DMS53 (cell line): ENCODE measurements around the gene PTPRN2.
"Not testable (repeated sequence)": the region's sequence is repeated elsewhere in the genome, so short reads cannot be mapped to it uniquely, and the experiment has no call there.

ENCODE experiments used
- DNase-seq: peaks from one replicate; lab custom pipeline; 2025; lab: John Stamatoyannopoulos, UW

The PTPRN2 gene

DNA sequence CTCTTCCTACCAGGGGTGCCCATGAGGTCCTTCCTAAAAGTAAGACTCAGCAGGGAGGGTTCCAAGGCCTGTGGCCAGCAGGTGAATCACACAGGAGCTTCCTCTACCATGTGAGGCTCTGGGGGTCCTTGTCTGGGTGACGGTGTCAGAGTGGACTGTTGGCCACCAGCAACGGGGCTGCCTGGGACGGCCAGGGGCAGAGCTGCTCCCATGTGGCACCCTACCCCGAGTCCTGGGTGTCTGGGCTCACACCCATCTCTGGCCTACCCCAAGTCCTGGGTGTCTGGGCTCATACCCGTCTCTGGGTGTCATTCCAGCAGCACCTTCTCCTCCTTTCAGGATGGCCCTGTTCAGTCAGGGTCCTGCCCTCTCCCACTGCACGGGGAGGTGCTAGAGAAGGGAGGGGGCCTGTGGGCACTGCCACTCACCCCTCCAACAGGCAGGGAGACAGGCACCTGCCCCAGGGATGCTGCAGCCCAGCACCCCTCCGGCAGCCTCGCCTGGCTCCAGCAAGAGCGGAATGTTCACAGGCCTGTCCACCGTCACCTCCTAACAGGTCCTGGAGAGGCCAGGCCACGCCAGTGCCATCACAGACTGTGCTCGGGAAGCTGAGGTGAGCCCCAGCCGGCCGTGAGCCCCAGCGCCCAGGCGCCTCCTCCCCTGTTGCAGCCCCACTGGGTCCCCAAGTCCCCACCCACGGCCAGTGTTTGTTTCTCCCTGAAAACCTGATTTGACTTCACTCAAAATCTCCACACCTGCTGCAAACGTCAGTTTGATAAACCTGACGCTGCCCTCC is 143.7 kb downstream of the PTPRN2 start:
- DNase-seq, result no peak

GRCh38 chr7:158443014-158443687 is 144.5 kb downstream of the PTPRN2 start:
- no peak for DNase-seq

DNA sequence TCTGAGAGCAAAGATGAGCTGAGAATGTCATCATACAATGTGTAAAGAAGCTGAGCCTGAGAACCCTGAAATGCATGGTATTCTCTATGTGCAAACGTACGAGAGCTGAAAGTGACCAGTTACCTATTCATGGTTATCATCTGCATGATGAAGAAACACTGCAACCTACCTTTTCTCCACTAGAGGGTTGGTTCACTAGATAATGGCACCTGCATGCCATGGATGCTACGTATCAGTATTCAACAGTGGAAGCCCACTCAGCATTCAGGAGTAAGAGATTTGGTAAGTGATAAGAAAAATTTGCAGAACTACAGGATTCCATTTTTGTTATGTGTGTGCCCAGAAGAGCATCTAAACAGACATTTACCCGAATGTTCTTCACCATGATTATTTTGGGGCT is 145.4 kb downstream of the PTPRN2 start:
- peak; percentile 63 for DNase-seq

- no peak for DNase-seq
Observed at GRCh38 chr7:158439035-158439434, 148.6 kb downstream of the PTPRN2 start.

DNA sequence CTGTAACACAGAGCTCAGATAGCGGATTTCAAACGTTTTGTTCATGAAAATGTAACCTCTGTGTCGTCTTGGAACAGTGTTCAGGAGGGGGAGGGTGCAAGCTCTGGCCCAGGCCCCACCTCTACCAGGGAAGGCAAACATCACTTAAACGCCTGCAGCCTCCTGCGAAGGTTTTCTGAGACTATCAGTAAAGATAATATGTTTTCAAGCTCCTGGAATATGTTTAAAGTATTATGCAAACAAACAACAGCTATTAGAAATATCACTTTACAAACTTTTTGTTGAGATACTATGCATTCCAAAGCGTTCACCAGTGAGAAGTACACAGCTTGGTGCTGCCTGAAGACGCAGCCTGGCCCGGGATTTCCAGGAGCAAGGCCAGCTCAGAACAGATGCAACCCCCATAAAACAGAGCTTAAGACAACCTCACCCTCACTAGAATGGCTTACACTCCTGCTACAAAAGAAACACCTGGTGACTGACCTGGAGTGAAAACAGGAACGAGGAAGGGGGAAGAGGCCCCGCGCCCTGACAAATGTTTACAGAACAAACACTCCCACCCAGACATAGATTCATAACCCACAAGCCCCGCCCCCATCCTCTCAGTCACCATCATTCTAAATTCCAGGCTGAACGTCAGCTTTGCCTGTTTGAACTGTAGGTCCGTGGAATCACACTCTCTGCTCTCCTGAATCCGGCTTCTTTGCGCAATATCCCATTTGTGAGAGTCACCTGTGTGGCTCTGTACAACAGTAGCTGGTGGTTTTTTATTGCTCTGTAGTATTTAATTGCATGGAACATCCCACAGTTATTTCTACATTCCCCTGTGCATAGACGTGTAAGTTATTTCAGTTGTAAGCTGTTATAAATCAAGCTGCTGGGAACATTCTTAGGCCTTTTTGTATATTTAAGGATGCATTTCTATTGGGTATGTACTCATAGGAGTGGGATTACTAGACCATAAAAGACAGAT is 155.0 kb downstream of the PTPRN2 start:
- DNase-seq, result peak; percentile 99

DNA sequence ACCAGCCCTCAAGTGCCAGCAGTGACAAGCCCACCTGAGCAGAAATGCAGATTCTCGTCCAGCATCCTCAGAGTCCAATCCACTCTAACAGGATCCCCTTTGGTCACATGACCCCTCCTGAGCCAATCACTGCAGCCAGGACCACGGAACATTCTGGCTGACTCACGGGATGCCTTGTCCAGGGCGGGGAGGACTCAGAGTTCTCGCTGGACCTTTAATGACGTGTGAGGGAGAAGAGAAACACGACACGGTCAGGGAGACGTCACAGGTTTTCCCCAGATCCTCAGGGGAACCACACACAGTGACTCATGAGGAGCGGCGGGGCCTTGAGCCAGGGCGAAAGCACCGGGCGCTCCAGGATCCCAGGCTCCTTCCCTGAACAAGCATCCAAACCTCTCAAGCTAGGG is 155.7 kb downstream of the PTPRN2 start:
- DNase-seq, result peak; percentile 95

DNA sequence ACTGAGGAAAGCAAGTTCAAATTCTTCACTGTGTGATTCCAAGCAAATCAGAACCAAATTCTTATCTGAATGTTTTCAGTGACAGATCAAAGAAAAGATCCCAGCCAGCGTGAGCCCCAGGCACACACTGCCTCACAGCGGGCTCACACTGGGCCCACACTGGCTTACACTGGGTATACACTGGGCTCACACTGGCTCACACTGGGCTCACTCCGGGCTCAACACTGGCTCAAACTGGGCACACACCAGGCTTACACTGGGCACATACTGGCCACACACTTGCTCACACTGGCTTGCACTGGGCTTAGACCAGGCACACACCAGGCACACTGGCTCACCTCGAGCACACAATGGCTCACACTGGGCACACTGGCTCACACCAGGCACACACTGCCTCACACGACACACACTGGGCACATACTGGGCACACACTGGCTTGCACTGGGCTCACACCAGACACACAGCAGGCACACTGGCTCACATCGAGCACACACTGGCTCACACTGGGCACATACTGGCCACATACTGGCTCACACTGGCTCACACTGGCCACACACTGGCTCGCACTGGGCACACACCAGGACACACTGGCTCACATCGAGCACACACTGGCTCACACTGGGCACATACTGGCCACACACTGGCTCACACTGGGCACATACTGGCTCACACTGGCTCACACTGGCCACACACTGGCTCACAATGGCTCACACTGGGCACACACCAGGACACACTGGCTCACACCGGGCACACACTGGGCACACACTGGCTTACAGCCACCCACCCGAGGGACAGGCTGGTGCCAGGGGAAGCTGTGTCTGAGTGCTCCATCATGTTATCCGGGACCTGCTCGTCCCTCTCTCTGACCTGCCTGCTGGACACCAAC is 156.3 kb downstream of the PTPRN2 start:
- DNase-seq, result no peak

- no peak for DNase-seq
Observed at GRCh38 chr7:158430308-158431034, 157.2 kb downstream of the PTPRN2 start.

DNA sequence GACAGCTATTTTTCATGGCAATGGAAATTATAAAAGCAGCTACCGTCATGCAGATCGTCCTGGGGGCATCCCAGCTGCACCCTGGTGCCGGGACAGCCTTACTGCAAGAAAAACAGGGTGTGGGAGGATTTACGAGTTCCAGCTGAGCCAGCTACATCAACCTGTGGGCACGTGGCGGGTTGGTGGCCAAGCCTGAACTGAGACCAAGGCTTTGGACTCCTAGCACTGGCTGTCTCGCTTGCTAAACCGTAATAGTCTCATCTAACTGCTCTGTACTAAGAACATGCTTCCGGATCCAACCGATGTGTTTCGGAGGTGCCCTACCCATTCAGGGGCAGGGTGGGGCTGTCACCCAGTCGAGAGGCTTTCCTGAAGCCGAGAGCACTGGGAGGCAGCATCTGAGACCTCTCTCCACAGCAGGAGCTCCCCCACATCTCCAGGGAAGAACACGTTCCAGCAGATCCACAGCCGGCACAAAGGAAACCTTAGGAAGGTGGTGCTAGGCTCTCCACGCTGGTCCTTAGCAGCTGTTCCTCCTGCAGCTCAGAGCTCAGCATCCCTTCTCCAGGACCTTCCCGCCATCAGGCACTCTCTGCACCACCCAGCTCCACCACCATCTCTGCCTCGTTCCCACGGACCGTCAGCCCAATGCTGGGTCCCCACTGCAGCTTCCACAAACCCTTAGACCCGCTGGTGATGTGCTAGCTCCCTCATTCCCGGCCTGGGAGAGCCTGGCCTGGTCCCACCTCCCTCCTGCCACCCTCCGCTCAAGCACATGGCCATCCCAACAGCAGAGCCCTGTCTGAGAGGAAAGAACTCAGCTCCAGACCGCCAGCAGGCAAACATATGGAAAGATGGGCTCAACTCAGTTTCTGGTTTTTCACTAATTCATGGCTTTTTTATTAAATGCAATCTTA is 158.5 kb downstream of the PTPRN2 start:
- no peak for DNase-seq

- no peak for DNase-seq
Observed at GRCh38 chr7:158428131-158428836, 159.3 kb downstream of the PTPRN2 start.

- DNase-seq, result not testable (repeated sequence)
Observed at GRCh38 chr7:158425676-158426075, 161.9 kb downstream of the PTPRN2 start.

GRCh38 chr7:158424531-158424930 is 163.1 kb downstream of the PTPRN2 start:
- DNase-seq, result no peak

- no peak for DNase-seq
Observed at GRCh38 chr7:158424011-158424410, 163.6 kb downstream of the PTPRN2 start.

DNA sequence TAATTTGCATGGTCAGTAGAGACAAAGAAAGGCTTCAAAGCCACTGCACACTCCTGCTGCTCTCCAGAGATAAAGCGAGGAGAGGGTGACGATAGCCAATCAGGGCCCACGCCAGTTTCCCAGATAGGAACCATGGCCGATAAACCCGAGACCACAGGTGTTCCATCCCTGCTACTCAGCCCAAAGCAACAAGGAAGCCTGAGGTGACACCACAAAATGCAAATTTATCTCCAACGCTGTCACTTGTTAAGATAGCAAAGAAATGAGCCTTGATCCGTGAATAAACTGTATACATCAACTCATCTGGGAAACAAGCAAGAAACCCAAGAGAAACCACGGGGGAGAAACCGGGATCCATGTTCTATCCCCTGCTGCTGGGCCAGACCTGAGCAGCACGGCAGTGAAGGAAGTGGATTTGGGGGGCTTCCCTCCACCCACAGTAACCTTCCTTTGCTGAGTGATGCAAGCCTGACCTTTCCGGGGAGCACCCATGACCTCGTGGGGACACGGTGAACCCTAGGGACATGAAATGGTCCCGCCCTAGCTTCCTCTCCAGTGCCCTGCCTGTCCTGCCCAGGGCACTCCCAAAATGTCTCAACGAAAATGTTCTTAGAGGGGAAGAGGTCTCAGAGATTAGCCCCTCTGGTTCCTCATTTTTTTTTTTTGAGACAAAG is 164.6 kb downstream of the PTPRN2 start:
- DNase-seq, result no peak

DNA sequence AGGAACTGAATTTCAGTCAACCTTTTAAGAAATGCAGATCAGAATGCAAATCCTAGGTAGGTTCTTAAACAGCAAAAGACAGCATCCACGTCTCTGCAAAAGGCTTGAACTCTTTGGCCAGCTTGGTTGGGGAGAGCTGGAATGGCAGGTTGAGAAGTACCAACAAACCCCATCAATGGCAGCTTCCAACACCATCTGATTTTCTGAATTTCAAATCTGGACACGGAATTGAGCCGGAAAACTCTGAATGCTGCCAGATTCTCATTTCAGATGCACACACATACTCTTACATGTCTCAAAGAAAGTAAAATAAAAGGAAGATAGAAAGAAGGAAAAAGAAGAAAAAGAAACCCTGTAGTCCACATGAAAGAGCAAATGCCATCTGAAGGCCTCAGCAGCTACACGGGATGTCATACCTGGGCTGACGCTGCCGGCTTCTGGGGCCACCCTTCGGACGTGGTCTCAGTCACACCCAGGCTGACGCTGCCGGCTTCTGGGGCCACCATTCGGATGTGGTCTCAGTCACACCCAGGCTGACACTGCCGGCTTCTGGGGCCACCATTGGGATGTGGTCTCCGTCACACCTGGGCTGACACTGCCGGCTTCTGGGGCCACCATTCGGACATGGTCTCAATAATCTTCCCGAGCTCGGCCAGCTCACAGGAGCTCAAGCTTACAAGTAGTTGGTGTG is 165.3 kb downstream of the PTPRN2 start:
- DNase-seq, result no peak

DNA sequence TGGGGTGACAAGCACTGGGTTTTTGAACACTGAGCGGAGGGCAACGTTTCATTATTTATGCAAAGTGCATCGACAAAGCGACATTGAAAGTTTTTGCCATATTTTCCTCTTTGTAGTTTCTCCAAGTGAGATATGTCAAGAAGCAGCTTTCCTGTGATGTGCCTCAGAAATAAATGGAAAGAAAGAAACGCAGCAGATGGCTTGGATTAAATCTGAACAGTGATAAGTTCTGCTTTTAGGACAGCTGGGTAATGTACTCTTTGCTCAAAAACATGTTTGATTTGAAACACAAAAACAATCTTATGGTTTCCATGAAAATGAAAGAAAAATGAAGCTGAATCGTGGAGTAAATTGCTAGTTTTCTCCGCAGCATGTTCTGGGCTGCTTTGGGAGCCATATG is 166.3 kb downstream of the PTPRN2 start:
- no peak for DNase-seq

GRCh38 chr7:158420591-158421340 is 166.9 kb downstream of the PTPRN2 start:
- DNase-seq, result no peak
